HUES48 (cell line): ENCODE data around the gene ESR1.
"Not testable (repeated sequence)": the region's sequence is repeated elsewhere in the genome, so short reads cannot be mapped to it uniquely, and the experiment has no call there.

Experiments used
- H3K27ac ChIP-seq: one replicate; pipeline ENCODE4 v1.7.0; 2013; ENCODE audit warnings: low read depth, low read length, inconsistent platforms
- H3K27me3 ChIP-seq: 2 replicates; pipeline ENCODE4 v1.6.1; 2013; ENCODE audit warnings: mild to moderate bottlenecking, low read length; ENCODE audit not compliant: control insufficient read depth, insufficient read depth
- H3K36me3 ChIP-seq: 2 replicates; pipeline ENCODE4 v1.6.1; 2013; ENCODE audit warnings: low read length; ENCODE audit not compliant: control insufficient read depth, insufficient read depth
- H3K4me1 ChIP-seq: 2 replicates; pipeline ENCODE4 v1.6.1; 2013; ENCODE audit warnings: mild to moderate bottlenecking, low read length; ENCODE audit not compliant: control insufficient read depth, insufficient read depth
- H3K4me3 ChIP-seq: 2 replicates; pipeline ENCODE4 v1.5.1; 2013; ENCODE audit warnings: mild to moderate bottlenecking, low read depth, low read length
- H3K9ac ChIP-seq: 2 replicates; pipeline ENCODE4 v1.6.1; 2013; ENCODE audit warnings: mild to moderate bottlenecking, low read depth, low read length, moderate library complexity
- H3K9me3 ChIP-seq: 2 replicates; pipeline ENCODE4 v1.6.1; 2013; ENCODE audit warnings: low read length; ENCODE audit not compliant: control insufficient read depth, insufficient read depth

Gene ESR1

GRCh38 chr6:151867361-151867869 lies 59.9 kb downstream of the ESR1 start:
- not testable (repeated sequence) for H3K4me3 ChIP-seq, H3K9me3 ChIP-seq, H3K27ac ChIP-seq, H3K4me1 ChIP-seq, H3K36me3 ChIP-seq, H3K27me3 ChIP-seq, H3K9ac ChIP-seq

GRCh38 chr6:151869345-151869744 lies 61.9 kb downstream of the ESR1 start:
- Histone ChIP-seq H3K36me3 (no peaks in the 10 kb centered on the region), H3K4me1 (no peaks in the 10 kb centered on the region), H3K4me3 (no peak overlapping the region), H3K9ac (no peak overlapping the region), H3K27ac (no peak overlapping the region), H3K27me3 (no peaks in the 10 kb centered on the region), H3K9me3 (no peaks in the 10 kb centered on the region)

- Histone ChIP-seq H3K4me3 (no peak overlapping the region), H3K36me3 (no peaks in the 10 kb centered on the region), H3K27me3 (no peaks in the 10 kb centered on the region), H3K4me1 (no peaks in the 10 kb centered on the region), H3K9ac (no peak overlapping the region), H3K9me3 (no peaks in the 10 kb centered on the region), H3K27ac (no peak overlapping the region)
Observed at GRCh38 chr6:151869787-151870186, 62.3 kb downstream of the ESR1 start.

- Histone ChIP-seq H3K4me1 (no peaks in the 10 kb centered on the region), H3K9ac (no peak overlapping the region), H3K36me3 (no peaks in the 10 kb centered on the region), H3K27me3 (no peaks in the 10 kb centered on the region), H3K4me3 (no peak overlapping the region), H3K27ac (no peak overlapping the region), H3K9me3 (no peaks in the 10 kb centered on the region)
Observed at GRCh38 chr6:151870375-151870774, 62.9 kb downstream of the ESR1 start.

GRCh38 chr6:151875524-151875923 lies 68.0 kb downstream of the ESR1 start:
- Histone ChIP-seq H3K27ac (no peak overlapping the region), H3K4me3 (no peak overlapping the region), H3K9me3 (no peaks in the 10 kb centered on the region), H3K36me3 (no peaks in the 10 kb centered on the region), H3K4me1 (no peaks in the 10 kb centered on the region), H3K9ac (no peak overlapping the region), H3K27me3 (no peaks in the 10 kb centered on the region)

- Histone ChIP-seq H3K9ac (no peak overlapping the region), H3K9me3 (no peaks in the 10 kb centered on the region), H3K4me3 (no peak overlapping the region), H3K4me1 (no peaks in the 10 kb centered on the region), H3K27ac (no peak overlapping the region), H3K27me3 (no peaks in the 10 kb centered on the region), H3K36me3 (no peaks in the 10 kb centered on the region)
Observed at GRCh38 chr6:151876122-151876521, 68.6 kb downstream of the ESR1 start.

GRCh38 chr6:151877458-151877857 lies 70.0 kb downstream of the ESR1 start:
- Histone ChIP-seq H3K27ac (no peak overlapping the region), H3K9ac (no peak overlapping the region), H3K4me3 (no peak overlapping the region), H3K36me3 (no peaks in the 10 kb centered on the region), H3K9me3 (no peaks in the 10 kb centered on the region), H3K27me3 (no peaks in the 10 kb centered on the region), H3K4me1 (no peaks in the 10 kb centered on the region)

GRCh38 chr6:151881231-151881630 lies 73.7 kb downstream of the ESR1 start:
- H3K36me3 ChIP-seq, result no peaks in the 10 kb centered on the region
- no peaks in the 10 kb centered on the region for H3K4me1 ChIP-seq
- no peak overlapping the region for H3K4me3 ChIP-seq
- no peaks in the 10 kb centered on the region for H3K27me3 ChIP-seq
- H3K27ac ChIP-seq, result no peak overlapping the region
- H3K9ac ChIP-seq, result no peak overlapping the region
- no peaks in the 10 kb centered on the region for H3K9me3 ChIP-seq

- no peaks in the 10 kb centered on the region for H3K36me3 ChIP-seq
- no peak overlapping the region for H3K4me3 ChIP-seq
- H3K9ac ChIP-seq, result no peak overlapping the region
- H3K27me3 ChIP-seq, result no peaks in the 10 kb centered on the region
- no peaks in the 10 kb centered on the region for H3K4me1 ChIP-seq
- no peaks in the 10 kb centered on the region for H3K9me3 ChIP-seq
- H3K27ac ChIP-seq, result no peak overlapping the region
Observed at GRCh38 chr6:151882206-151882605, 74.7 kb downstream of the ESR1 start.

DNA sequence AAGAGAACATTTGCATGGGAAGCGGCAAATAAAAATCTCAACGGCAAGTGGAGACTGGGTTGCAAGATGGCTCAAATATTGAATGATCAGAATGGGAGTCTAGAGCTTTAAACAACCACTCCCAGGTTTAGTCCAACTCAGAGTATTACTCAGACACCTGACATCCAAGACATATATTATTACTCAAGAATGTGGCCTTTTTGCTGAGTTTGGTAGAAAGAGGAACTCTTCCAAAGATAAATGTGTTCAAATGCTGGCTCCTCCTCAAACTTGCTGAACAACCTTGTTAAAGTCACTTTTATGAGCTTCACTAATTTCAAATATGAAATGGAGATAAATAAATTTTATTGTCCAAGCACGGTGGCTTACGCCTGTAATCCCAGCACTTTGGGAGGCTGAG lies 77.8 kb downstream of the ESR1 start:
- no peaks in the 10 kb centered on the region for H3K36me3 ChIP-seq
- no peaks in the 10 kb centered on the region for H3K27me3 ChIP-seq

GRCh38 chr6:151891524-151891923 lies 84.0 kb downstream of the ESR1 start:
- H3K4me3 ChIP-seq, result no peak overlapping the region
- no peaks in the 10 kb centered on the region for H3K27me3 ChIP-seq
- H3K4me1 ChIP-seq, result no peaks in the 10 kb centered on the region; the same call in 1 of the 2 replicates
- no peak overlapping the region for H3K27ac ChIP-seq
- H3K36me3 ChIP-seq, result no peaks in the 10 kb centered on the region
- no peak overlapping the region for H3K9ac ChIP-seq
- H3K9me3 ChIP-seq, result no peaks in the 10 kb centered on the region

More for the DNA sequence above, 77.8 kb downstream of the ESR1 start:
- H3K4me1 ChIP-seq, result no peaks in the 10 kb centered on the region
- no peak overlapping the region for H3K27ac ChIP-seq
- no peaks in the 10 kb centered on the region for H3K9me3 ChIP-seq
- H3K4me3 ChIP-seq, result no peak overlapping the region
- H3K9ac ChIP-seq, result no peak overlapping the region

DNA sequence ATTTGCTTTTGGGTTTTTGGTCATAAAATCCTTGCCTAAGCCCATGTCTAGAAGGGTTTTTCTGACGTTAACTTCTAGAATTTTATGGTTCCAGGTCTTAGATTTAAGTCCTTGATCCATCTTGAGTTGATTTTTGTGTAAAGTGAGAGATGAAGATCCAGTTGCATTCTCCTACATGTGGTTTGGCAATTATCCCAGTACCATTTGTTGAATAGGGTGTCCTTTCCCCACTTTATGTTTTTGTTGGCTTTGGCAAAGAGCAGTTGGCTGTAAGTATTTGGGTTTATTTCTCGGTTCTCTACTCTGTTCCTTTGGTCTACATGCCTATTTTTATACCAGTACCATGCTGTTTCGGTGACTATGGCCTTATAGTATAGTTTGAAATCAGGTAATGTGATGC lies 86.9 kb downstream of the ESR1 start:
- not testable (repeated sequence) for H3K4me3 ChIP-seq, H3K9ac ChIP-seq, H3K27ac ChIP-seq, H3K9me3 ChIP-seq, H3K4me1 ChIP-seq, H3K27me3 ChIP-seq, H3K36me3 ChIP-seq
